H54 (cell line): ENCODE data around the gene MCEMP1.
A peak's percentile ranks its signal among the peaks of the same experiment; 100 is the strongest.

Source experiments
- DNase-seq: peaks from one replicate; pipeline ENCODE4 v3.0.0; 2011; ENCODE audit warnings: low spot score, mixed read lengths; ENCODE audit not compliant: insufficient read length
- FAIRE-seq: peaks from 3 replicates; lab custom pipeline; 2011; peaks lifted over from hg19 to GRCh38; lab: Jason Lieb, UNC
- POLR2A ChIP-seq: IDR thresholded peaks from 2 replicates; pipeline ENCODE4 v1.6.1; 2011; ENCODE audit warnings: low read depth, mild to moderate bottlenecking, low read length

MCEMP1 gene

DNA sequence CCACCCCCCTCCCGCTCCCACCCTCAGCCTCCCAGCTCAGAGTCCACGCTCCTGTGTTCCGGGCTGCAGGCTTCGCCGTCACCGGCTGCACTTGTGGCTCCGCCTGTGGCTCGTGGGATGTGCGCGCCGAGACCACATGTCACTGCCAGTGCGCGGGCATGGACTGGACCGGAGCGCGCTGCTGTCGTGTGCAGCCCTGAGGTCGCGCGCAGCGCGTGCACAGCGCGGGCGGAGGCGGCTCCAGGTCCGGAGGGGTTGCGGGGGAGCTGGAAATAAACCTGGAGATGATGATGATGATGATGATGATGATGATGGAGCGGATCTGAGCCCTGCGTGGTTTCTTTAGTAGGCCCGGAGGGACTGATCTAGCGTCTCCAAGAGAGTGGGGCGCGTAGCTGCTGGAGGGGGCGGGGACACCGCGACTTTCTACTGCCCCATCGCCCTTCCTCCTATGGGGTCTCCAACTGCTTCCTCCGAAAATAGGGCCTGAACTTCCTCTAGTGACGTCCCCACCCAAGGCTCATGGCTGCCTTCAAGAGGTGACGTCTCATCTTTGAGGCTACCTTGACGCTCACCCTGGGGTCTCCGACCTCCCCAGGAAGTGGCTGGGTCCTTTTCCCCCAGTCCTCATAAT lies 6.6 kb upstream of the MCEMP1 start:
- no peak for TF ChIP-seq POLR2A
- DNase-seq (no peak), FAIRE-seq (no peak)

DNA sequence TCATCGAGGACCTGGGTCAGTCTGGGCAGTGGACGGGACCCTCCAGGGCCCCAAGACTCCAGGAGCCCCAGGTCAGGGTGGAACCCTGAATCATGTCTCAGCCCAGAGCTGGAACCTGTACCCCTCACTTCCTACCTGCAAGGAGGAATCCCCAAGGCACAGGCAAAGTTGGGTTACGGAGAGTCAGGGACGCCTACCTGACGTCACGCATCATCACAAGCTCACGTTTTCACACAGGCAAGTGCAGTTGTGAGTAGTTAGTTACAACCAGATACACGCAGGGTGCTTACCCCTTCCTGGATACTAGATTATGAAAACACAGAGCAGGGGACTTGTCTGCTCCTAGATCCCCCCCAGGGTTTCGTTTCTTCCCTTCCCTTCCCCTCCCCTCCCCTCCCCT lies 6.1 kb upstream of the MCEMP1 start:
- FAIRE-seq, result no peak
- TF ChIP-seq POLR2A, result no peak
- DNase-seq, result no peak

DNA sequence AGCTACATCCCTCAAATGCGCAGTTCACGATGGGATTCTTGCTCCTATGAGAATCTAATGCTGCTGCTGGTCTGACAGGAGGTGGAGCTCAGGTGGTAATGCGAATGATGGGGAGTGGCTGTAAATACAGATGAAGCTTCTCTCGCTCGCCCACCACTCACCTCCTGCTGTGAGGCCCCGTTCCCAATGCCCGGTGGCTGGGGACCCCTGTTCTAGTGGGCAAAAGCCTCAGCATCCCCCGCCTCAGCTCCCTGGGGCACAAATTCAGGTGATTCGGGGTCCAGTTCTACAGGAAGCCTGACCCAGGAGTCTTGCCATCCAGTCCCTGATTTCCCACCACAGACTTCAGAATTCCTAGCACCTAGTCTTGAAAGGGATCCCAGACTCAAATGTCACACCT lies 4.4 kb upstream of the MCEMP1 start:
- no peak for TF ChIP-seq POLR2A
- FAIRE-seq, result no peak
- DNase-seq, result no peak

DNA sequence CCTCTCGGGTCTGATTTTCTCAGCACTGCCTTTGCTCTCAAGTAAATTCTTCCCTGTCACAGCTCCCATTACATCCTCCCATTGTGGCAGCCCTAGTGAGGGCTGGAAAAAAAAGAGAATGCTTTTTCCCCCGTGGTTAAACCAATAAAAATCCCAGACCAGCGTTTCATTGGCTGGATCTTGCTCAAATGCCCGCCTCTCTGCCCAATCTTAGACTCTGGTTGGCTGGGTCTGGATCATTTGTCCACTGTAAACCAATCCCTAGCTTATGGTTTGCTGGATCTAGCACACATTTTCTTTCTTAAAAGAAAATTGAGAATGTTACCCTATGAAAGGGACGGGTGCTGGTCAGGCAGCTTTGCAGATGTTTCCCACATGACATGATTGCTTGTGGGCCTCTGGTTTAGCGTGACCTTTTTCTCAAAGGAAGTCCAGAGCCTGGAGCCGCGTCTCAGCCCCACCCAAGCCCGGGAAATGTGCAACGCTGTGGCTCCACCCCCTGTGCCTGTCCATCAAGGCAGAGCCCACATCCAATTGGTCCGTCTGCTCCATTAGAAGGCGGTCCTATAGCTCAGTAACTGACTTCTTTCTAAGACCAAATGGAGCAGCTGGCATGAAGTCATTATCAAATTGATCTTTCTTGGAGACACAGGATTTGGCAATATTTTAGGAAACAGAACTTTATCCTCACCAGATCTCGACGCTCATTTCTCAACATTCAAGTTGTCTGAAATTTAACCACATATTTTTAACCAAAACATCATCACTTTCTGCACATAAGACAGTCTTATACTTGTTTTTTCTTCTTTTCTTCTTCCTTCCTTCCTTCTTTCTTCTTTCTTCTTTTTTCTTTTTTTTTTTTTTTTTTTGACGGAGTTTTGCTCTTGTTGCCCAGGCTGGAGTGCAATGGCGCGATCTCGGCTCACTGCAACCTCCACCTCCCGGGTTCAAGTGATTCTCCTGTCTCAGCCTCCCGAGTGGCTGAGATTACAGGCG lies 2.6 kb upstream of the MCEMP1 start:
- no peak for FAIRE-seq
- TF ChIP-seq POLR2A, result no peak

DNA sequence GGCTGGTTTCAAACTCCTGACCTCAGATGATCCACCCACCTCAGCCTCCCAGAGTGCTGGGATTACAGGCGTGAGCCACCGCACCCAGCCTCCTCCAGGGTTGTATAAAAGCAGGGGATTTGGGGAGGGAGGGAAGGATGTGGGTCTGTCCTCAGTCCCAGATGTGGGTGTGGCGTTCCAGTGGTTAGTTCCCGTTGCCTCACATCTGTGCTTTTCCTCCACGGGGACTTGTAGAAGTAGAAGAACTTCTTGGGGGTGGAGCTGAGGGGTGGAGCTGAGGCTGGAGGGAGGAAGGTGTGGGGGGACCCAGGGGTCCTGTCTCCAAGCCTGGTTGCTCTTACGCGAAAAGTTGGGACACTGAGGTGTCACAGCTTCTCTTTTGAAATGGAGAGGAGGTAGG lies 514 bp upstream of the MCEMP1 start:
- DNase-seq (no peak), FAIRE-seq (no peak)
- no peak for TF ChIP-seq POLR2A

More for the DNA sequence above, 2.6 kb upstream of the MCEMP1 start:
- DNase-seq, result peak; percentile 83

DNA sequence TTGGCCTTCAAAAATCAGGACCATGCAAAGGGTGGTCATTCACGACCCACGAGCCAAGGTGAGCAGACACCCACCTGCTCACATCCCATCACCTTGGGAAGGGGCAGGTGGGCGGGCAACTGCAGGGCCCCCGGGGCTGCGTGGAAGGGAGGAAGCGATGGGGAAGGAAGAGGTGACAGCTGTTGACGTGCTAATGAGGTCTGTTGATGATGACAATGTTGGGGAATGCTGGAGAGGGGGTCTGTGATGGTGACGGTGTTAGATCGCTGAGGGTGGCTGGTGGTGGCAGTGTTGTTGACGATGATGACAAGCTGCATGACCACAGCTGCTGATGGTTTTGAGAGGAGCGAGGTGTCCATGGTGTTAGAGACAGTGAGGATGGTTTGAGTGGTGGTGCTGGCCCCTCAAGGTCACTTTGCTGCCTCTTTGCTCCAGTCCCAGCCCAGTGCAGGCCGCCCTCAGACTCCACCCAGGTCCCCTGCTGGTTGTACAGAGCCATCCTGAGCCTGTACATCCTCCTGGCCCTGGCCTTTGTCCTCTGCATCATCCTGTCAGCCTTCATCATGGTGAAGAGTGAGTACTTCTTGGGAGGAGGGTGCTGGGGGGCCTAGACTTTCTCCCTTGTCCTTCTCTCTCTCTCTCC lies 900 bp downstream of the MCEMP1 start:
- no peak; the same call in 1 of the 2 replicates for TF ChIP-seq POLR2A
- DNase-seq, result no peak
- FAIRE-seq, result no peak

DNA sequence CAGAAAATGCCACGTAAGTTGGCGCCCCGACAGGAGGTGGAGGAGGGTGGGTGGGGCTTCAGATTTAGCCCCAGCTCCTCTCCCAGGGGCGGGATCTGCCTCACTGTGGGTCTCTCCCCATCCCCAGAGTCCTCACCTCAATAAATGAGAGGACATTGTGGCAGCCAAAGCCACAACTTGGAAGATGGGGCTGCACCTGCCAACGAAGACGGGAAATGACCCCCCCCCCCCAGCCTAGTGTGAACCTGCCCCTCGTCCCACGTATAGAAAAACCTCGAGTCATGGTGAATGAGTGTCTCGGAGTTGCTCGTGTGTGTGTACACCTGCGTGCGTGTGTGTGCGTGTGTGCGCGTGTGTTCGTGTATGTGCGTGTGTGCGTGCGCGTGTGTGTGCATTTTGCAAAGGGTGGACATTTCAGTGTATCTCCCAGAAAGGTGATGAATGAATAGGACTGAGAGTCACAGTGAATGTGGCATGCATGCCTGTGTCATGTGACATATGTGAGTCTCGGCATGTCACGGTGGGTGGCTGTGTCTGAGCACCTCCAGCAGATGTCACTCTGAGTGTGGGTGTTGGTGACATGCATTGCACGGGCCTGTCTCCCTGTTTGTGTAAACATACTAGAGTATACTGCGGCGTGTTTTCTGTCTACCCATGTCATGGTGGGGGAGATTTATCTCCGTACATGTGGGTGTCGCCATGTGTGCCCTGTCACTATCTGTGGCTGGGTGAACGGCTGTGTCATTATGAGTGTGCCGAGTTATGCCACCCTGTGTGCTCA lies 2.3 kb downstream of the MCEMP1 start:
- TF ChIP-seq POLR2A, result no peak
- FAIRE-seq (no peak), DNase-seq (no peak)

DNA sequence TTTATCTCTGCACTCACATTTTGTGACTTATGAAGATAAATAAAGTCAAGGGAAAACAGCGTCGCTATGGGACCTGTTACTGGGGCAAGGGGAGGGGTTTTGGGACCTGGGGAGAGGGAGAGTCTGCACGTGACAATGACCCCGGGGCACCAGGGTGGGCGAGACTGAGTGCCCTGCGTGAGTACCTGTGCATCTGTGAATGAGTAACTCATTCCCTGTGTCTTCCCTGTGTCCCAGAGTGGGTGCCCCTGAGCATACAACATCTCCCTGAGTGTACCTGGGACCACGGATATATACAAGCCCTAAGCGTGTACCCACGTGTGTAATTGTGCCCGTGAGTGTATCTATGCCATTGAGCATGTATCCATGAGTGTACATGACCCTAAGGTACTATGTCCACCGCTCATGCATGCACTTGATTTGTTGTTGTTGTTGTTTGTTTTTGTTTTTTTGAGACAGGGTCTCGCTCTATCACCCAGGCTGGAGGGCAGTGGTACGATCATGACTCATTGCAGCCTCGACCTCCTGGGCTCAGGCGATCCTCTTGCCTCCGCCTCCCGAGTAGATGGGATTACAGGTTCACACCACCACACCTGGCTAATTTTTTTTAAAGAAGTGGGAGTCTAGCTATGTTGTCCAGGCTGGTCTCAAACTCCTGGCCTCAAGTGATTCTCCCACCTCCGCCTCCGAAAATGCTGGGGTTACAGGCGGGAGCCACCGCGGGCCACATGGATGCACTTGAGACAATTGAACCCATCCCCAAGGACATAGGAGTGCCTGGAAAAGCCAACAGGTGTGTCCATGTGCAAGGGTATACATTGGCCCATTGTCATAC lies 3.1 kb downstream of the MCEMP1 start:
- FAIRE-seq, result no peak
- DNase-seq, result no peak
- TF ChIP-seq POLR2A, result no peak

DNA sequence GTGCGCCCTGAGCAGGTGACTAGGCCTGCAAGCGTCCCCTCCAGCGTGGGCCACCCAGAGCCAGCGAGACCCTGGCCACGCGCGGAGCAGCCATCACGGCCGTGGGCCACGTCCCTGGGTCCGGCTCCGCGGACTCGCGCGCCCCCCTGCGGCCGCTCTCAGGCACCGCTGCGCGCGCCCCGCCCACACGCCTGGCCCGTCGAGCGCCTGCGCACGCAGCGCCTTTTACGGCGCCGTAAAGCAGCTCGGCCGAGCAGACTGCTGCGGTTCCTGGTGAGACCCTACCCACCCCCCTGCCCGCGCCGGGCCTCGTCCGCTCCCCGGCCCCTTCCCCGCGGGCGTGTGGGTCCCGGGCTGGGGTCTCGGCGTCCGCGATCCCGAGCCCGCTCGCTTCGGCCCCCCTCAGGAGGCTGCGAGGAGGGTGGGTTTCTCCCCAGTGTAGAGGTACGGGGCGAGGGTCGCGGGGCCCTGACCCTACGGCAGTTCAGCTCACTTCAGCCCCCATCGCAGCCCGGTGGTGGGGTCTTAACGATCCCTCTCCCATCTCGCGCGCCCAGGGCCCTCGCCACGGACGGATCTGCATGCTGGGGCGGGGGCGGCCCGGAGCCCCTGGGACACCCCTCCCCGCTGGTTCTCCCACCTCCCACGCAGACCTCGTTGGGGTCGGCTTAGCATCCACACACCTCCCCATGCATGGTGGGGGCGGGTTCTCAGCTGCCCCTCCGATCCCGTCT lies 3.9 kb downstream of the MCEMP1 start, which contains the start of gene TRAPPC5:
Gene TRAPPC5, plus strand, starts transcription at position 228 of the 734 bp plus-strand sequence. CDS start 1,421 bp downstream, outside the sequence.
- DNase-seq (peak; percentile 90), FAIRE-seq (no peak)
- TF ChIP-seq POLR2A, result peak; percentile 59

DNA sequence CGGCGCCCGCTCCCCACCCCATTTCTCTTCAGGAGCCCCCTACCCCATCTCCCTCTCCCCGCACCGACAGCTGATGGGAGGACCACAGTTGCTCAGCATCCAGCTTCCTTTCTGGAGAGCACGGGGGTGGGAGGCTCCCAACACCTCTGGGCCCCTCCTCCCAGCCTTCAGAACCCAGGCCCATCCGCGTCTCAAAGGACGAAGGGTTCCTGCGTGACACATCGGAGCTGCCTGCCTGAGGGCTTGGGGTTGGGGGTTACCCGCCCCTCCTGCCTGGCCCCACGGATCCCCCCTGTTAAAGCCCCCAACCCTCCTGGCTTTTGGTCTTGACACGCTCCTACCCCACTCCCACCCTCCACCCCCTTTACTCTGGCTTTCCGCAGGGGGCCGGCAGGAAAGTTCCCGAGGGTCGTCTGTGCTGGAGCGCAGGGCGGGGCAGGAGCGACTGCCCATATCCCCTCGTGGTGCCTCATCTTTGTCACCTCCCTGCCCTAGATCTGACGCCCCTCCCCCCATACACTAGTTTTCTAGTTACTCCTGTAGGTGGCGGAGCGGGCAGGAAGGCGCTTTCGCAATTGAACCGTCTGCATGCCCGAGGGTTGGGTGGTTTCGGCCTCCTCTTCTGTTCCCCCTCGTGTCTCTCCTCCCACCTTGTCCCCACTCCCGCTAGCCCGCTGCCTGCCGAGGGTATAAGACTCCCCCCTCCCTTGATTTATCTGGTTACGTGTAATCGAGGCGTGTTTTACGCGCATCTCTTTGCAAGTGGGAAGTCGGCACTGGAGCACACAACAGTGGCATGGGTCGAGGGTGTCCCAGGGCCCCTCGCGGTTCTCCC lies 4.7 kb downstream of the MCEMP1 start:
- no peak for TF ChIP-seq POLR2A
- FAIRE-seq, result no peak
- DNase-seq, result no peak
